Measurements from ENCODE around the gene IRF2. TPM values are rescaled to one million over a fixed set of nuclear protein-coding genes. Genes with fewer than 3 reads are reported as not detected.

Gene IRF2
- total and polyA plus RNA-seq, 2 of the 8 experiments (the other 6 are each of a cell fraction or from before 2014, with no cell fraction given): 13.8 to 17.0 TPM

GRCh38 chr4:184386271-184386781 lies 88.0 kb downstream of the IRF2 start:
- Histone ChIP-seq H2AFZ (ENCODE audit: low read length) (no peak overlapping the region), H2AK5ac (ENCODE audit: low read depth, low read length) (peak overlapping the region; percentile 92; the same call in 1 of the 2 replicates), H3K4me2 (ENCODE audit: insufficient read depth in 1 of 2, low read depth in 2 of 2, low read length in 2 of 2) (peak overlapping the region; percentile 51 to 62; a peak in 3 of 4 replicates), H3K18ac (ENCODE audit: extremely low read depth, low read length) (peak overlapping the region; percentile 25; the same call in 1 of the 2 replicates), H2BK5ac (ENCODE audit: low read depth, low read length) (peak overlapping the region; percentile 94), H3K23me2 (ENCODE audit: low read depth, low read length) (peaks cover 3% of the 10 kb centered on the region; the same call in 1 of the 2 replicates), H2BK120ac (replicated peaks; ENCODE audit: low read depth, low read length) (no peak overlapping the region), H4K5ac (ENCODE audit: insufficient read length, low read depth, low read length) (no peak overlapping the region), H3K36me3 (ENCODE audit: control insufficient read depth in 2 of 4, insufficient read depth in 4 of 4, low read length in 3 of 4) (peaks cover 0 to 9% (median 2%) of the 10 kb centered on the region in 4 experiments; a peak in 4 of 8 replicates), H2BK15ac (ENCODE audit: low read length) (no peak overlapping the region), H2BK12ac (ENCODE audit: low read depth, low read length) (peak overlapping the region; percentile 95; the same call in 1 of the 2 replicates), H3K9me3 (ENCODE audit: insufficient read depth in 2 of 2, low read depth in 1 of 2, low read length in 1 of 2) (no peaks in the 10 kb centered on the region; a peak in 1 of 4 replicates), H3K79me1 (ENCODE audit: low read depth, low read length) (no peaks in the 10 kb centered on the region), H3K4me3 (ENCODE audit: extremely low read depth in 1 of 4, insufficient read depth in 2 of 4, low read depth in 3 of 4, low read length in 4 of 4) (peak overlapping the region in 1 of 4 experiments; percentile 19; a peak in 2 of 8 replicates), H3K56ac (replicated peaks; ENCODE audit: insufficient read length, low read depth, low read length) (no peak overlapping the region), H3K27ac (ENCODE audit: low read depth, low read length) (peak overlapping the region; percentile 62; the same call in 1 of the 2 replicates), H3K79me2 (ENCODE audit: control insufficient read depth in 1 of 2, insufficient read depth in 2 of 2, low read length in 2 of 2) (no peaks in the 10 kb centered on the region), H4K91ac (replicated peaks; ENCODE audit: insufficient read length, low read length) (peak overlapping the region; percentile 50), H2BK20ac (ENCODE audit: low read length) (peak overlapping the region; percentile 43; the same call in 1 of the 2 replicates), H4K8ac (ENCODE audit: extremely low read depth, insufficient read depth, low read length) (no peak overlapping the region), H3K4me1 (replicated peaks in 1 of 4; ENCODE audit: control insufficient read depth in 3 of 4, insufficient read depth in 4 of 4, low read length in 3 of 4) (peaks cover 33 to 54% (median 41%) of the 10 kb centered on the region in 4 experiments), H3K4ac (replicated peaks; ENCODE audit: insufficient read length, low read depth, low read length) (no peak overlapping the region), H3K27me3 (replicated peaks in 1 of 4; ENCODE audit: control insufficient read depth in 3 of 4, extremely low read depth in 1 of 4, insufficient read depth in 3 of 4, low read length in 3 of 4) (no peaks in the 10 kb centered on the region), H4K20me1 (replicated peaks in 1 of 2; ENCODE audit: control insufficient read depth in 1 of 2, insufficient read depth in 2 of 2, low read length in 2 of 2) (no peaks in the 10 kb centered on the region), H3K9ac (replicated peaks in 1 of 4; ENCODE audit: extremely low read depth in 1 of 4, low read depth in 3 of 4, low read length in 3 of 4) (no peak overlapping the region), H3K23ac (ENCODE audit: insufficient read length) (no peak overlapping the region), H3K14ac (ENCODE audit: insufficient read length) (no peak overlapping the region)
- FAIRE-seq: no peak
- ChIA-PET CTCF (ENCODE audit: partially characterized antibody) (interaction anchor here (0.8 to 1.0 kb wide), 2 partner anchors 15 to 105 kb away, joined by 3 read pairs; no protein-coding TSS in a partner anchor), POLR2A (ENCODE audit: partially characterized antibody) (interaction anchor here (0.9 to 1.3 kb wide), 3 partner anchors 19 to 44 kb away, joined by 3 read pairs; no protein-coding TSS in a partner anchor)
- DNase-seq (ENCODE audit: low read depth in 1 of 2, low spot score in 2 of 2): peak in 1 of 2 experiments; percentile 47
- 17% methylated on average over 10 of the region's 10 CpGs; no CpG with 5 or more reads in 1 of the 2 experiments for WGBS, 2 experiments (ENCODE audit: extremely low coverage in 1 of 2, insufficient coverage in 1 of 2, insufficient read length in 1 of 2, insufficient replicate concordance in 2 of 2, low coverage in 1 of 2, low lambda C conversion rate in 2 of 2, missing lambda C conversion rate in 1 of 2)
- TF ChIP-seq ATF3 (IDR thresholded peaks at IDR 0.05; ENCODE audit: insufficient read depth, low read depth, low read length) (no peak; the same call in 1 of the 2 replicates), POLR2AphosphoS5 (IDR thresholded peaks at IDR 0.05; ENCODE audit: low read depth, low read length) (peak; percentile 28; the same call in 1 of the 2 replicates), POU5F1 (IDR thresholded peaks at IDR 0.05; ENCODE audit: low read depth, low read length) (no peak), KDM1A (IDR thresholded peaks at IDR 0.05; ENCODE audit: borderline replicate concordance, low read length) (no peak), TAF1 (IDR thresholded peaks at IDR 0.05; ENCODE audit: low read depth, low read length) (peak; percentile 30; the same call in 1 of the 2 replicates), MAX (IDR thresholded peaks at IDR 0.05) (no peak; the same call in 1 of the 2 replicates), MAFK (IDR thresholded peaks at IDR 0.05; ENCODE audit: low read depth, low read length) (peak; percentile 46; the same call in 1 of the 2 replicates)
